DOHH2 (cell line): ENCODE results near the gene RABGAP1L.

Experiments used
- H3F3A ChIP-seq: fragments of 200-600 bp; sonication (generic), shearing (Covaris generic); 2 replicates; pipeline ENCODE4 v1.6.0; 2016; ENCODE audit warnings: antibody characterized with exemption, mild to moderate bottlenecking; ENCODE audit not compliant: control insufficient read depth, insufficient read depth
- H3K27ac ChIP-seq: fragments of 200-600 bp; sonication (generic); 2 replicates; pipeline ENCODE4 v1.5.1; 2014; ENCODE audit warnings: low read depth, mild to moderate bottlenecking, low read length, moderate library complexity
- H3K27me3 ChIP-seq: fragments of 200-600 bp; sonication (generic); 2 replicates; pipeline ENCODE4 v1.6.1; 2014; ENCODE audit warnings: mild to moderate bottlenecking, low read length, mixed read lengths; ENCODE audit not compliant: control insufficient read depth
- H3K36me3 ChIP-seq: fragments of 200-600 bp; sonication (generic); 2 replicates; pipeline ENCODE4 v1.6.1; 2014; ENCODE audit warnings: mild to moderate bottlenecking, low read length, moderate library complexity, mixed read lengths; ENCODE audit not compliant: control insufficient read depth
- H3K4me1 ChIP-seq: fragments of 200-600 bp; sonication (generic); 2 replicates; pipeline ENCODE4 v1.6.1; 2014; ENCODE audit warnings: mild to moderate bottlenecking, low read length, mixed read lengths; ENCODE audit not compliant: control insufficient read depth
- H3K4me2 ChIP-seq: fragments of 200-600 bp; sonication (generic); 2 replicates; pipeline ENCODE4 v1.6.0; 2014; ENCODE audit warnings: mild to moderate bottlenecking, low read length, moderate library complexity
- H3K4me3 ChIP-seq: fragments of 200-600 bp; sonication (generic); 2 replicates; pipeline ENCODE4 v1.5.1; 2014; ENCODE audit warnings: mild to moderate bottlenecking, low read length, mixed read lengths
- H3K79me2 ChIP-seq: fragments of 200-600 bp; sonication (generic); 2 replicates; pipeline ENCODE4 v1.6.1; 2014; ENCODE audit warnings: mild to moderate bottlenecking, low read length, mixed read lengths; ENCODE audit not compliant: control insufficient read depth
- H3K9me2 ChIP-seq: fragments of 200-600 bp; sonication (generic); replicated peaks from 2 replicates; pipeline ENCODE4 v1.6.1; 2014; ENCODE audit warnings: mild to moderate bottlenecking, low read length, mixed read lengths; ENCODE audit not compliant: control insufficient read depth
- H3K9me3 ChIP-seq: fragments of 200-600 bp; sonication (generic); 2 replicates; pipeline ENCODE4 v1.6.1; 2014; ENCODE audit warnings: antibody characterized with exemption, low read length, mixed read lengths; ENCODE audit not compliant: control insufficient read depth, insufficient read depth
- H4K20me1 ChIP-seq: fragments of 200-600 bp; sonication (generic); 2 replicates; pipeline ENCODE4 v1.6.0; 2014; ENCODE audit warnings: low read depth, mild to moderate bottlenecking, antibody characterized with exemption, low read length, moderate library complexity; ENCODE audit not compliant: control insufficient read depth, insufficient read depth
- CTCF ChIP-seq: fragments of 200-600 bp; sonication (generic); IDR thresholded peaks from one replicate; pipeline ENCODE4 v1.5.1; 2014; ENCODE audit warnings: antibody characterized with exemption, mild to moderate bottlenecking, low read depth, low read length; ENCODE audit not compliant: poor library complexity, severe bottlenecking
- EZH2phosphoT487 ChIP-seq: fragments of 200-600 bp; sonication (generic); IDR thresholded peaks from 2 replicates; pipeline ENCODE4 v1.6.1; 2017; ENCODE audit warnings: borderline replicate concordance, mild to moderate bottlenecking, antibody characterized with exemption, low read length, moderate library complexity, mixed read lengths

Gene RABGAP1L

GRCh38 chr1:174190691-174191199 lies 31.4 kb downstream of the RABGAP1L start:
- no peaks in the 10 kb centered on the region; the same call in 1 of the 2 replicates for H3K36me3 ChIP-seq
- no peak for TF ChIP-seq CTCF
- peaks cover 83% of the 10 kb centered on the region for H3K79me2 ChIP-seq
- H3K27me3 ChIP-seq: no peaks in the 10 kb centered on the region
- no peaks in the 10 kb centered on the region for H3K9me3 ChIP-seq
- H4K20me1 ChIP-seq: 0 out of 2 replicates have a peak, but pooled peaks cover 3% of the 10 kb centered on the region
- no peak overlapping the region for H3K27ac ChIP-seq
- no peak overlapping the region for H3K4me3 ChIP-seq
- H3K4me2 ChIP-seq: no peak overlapping the region
- no peaks in the 10 kb centered on the region for H3K4me1 ChIP-seq
- H3K9me2 ChIP-seq: no peaks in the 10 kb centered on the region
- no peaks in the 10 kb centered on the region for H3F3A ChIP-seq

- Histone ChIP-seq H3K4me2 (no peak overlapping the region), H3K4me1 (no peaks in the 10 kb centered on the region), H3K79me2 (peaks cover 79% of the 10 kb centered on the region), H3K27ac (no peak overlapping the region), H3K27me3 (no peaks in the 10 kb centered on the region), H3K9me2 (no peaks in the 10 kb centered on the region), H3K36me3 (no peaks in the 10 kb centered on the region; the same call in 1 of the 2 replicates), H3K9me3 (no peaks in the 10 kb centered on the region), H3K4me3 (no peak overlapping the region), H4K20me1 (0 out of 2 replicates have a peak, but pooled peaks cover 3% of the 10 kb centered on the region), H3F3A (no peaks in the 10 kb centered on the region)
- TF ChIP-seq EZH2phosphoT487 (no peak), CTCF (no peak)
These were observed 32.1 kb downstream of the RABGAP1L start for GRCh38 chr1:174191349-174191862.

- Histone ChIP-seq H3K36me3 (no peaks in the 10 kb centered on the region), H3K79me2 (peaks cover 78% of the 10 kb centered on the region), H3K4me1 (no peaks in the 10 kb centered on the region), H3K9me3 (no peaks in the 10 kb centered on the region), H3K9me2 (no peaks in the 10 kb centered on the region), H3K4me2 (no peak overlapping the region), H3K27ac (no peak overlapping the region), H3K27me3 (no peaks in the 10 kb centered on the region), H4K20me1 (peaks cover 3% of the 10 kb centered on the region; the same call in 1 of the 2 replicates), H3F3A (no peaks in the 10 kb centered on the region), H3K4me3 (no peak overlapping the region)
- no peak for TF ChIP-seq CTCF
- no peak for TF ChIP-seq EZH2phosphoT487
These were observed 35.1 kb downstream of the RABGAP1L start for GRCh38 chr1:174194461-174194860.
